Omental fat pad (tissue), 4 donors: ENCODE results near the gene COL4A6. TPM values are rescaled to one million over a fixed set of nuclear protein-coding genes. Genes with fewer than 3 reads are reported as not detected.
"Not testable (repeated sequence)": the region's sequence is repeated elsewhere in the genome, so short reads cannot be mapped to it uniquely, and the experiment has no call there.

Experiments used
- ATAC-seq: fragments of 150-250 bp; one replicate; pipeline ENCODE4 v1.9.1; 2016; ENCODE audit warnings: mild to moderate bottlenecking, moderate library complexity; ENCODE audit not compliant: low FRiP score
- DNase-seq: peaks from one replicate; pipeline ENCODE4 v3.0.0-alpha.2; 2019; ENCODE audit warnings: low spot score
- CTCF ChIP-seq, 3 donors: fragments of 450-650 bp; IDR thresholded peaks; one replicate each; pipeline ENCODE4 v1.5.1; 2016 to 2017; ENCODE audit warnings: antibody characterized with exemption in 3 of 3, mild to moderate bottlenecking in 3 of 3, moderate library complexity in 2 of 3
- total RNA-seq, 4 donors: library from RNA; depleted of rRNA; stranded (reverse); fragments of >200 nt; gene quantifications; one replicate each; pipeline ENCODE4 v1.1.0, GENCODE V29; 2016

The COL4A6 gene
- total RNA-seq, 4 donors from 2014 or later, result 0.38 to 4.5 (median 2.4) TPM

- ATAC-seq (no peak), DNase-seq (no peak)
- no peak for TF ChIP-seq CTCF (IDR thresholded peaks at IDR 0.05)
These were observed 53.4 kb downstream of the COL4A6 start for GRCh38 chrX:108384783-108385182.

- TF ChIP-seq CTCF (IDR thresholded peaks at IDR 0.05), result no peak
- ATAC-seq, result no peak
- DNase-seq, result no peak
These were observed 58.0 kb downstream of the COL4A6 start for GRCh38 chrX:108380222-108380621.

- not testable (repeated sequence) for DNase-seq, ATAC-seq
These were observed 61.4 kb downstream of the COL4A6 start for GRCh38 chrX:108376821-108377220.

GRCh38 chrX:108375591-108375990 lies 62.6 kb downstream of the COL4A6 start:
- DNase-seq, ATAC-seq: not testable (repeated sequence)

- ATAC-seq (no peak), DNase-seq (no peak)
- TF ChIP-seq CTCF (IDR thresholded peaks at IDR 0.05), result no peak
These were observed 71.4 kb downstream of the COL4A6 start for GRCh38 chrX:108366644-108367406.

GRCh38 chrX:108362026-108362425 lies 76.2 kb downstream of the COL4A6 start:
- TF ChIP-seq CTCF (IDR thresholded peaks at IDR 0.05), result no peak
- no peak for ATAC-seq
- DNase-seq, result no peak

GRCh38 chrX:108361316-108361715 lies 76.9 kb downstream of the COL4A6 start:
- no peak for TF ChIP-seq CTCF (IDR thresholded peaks at IDR 0.05)
- DNase-seq (no peak), ATAC-seq (no peak)

GRCh38 chrX:108359806-108360602 lies 78.2 kb downstream of the COL4A6 start:
- TF ChIP-seq CTCF (IDR thresholded peaks at IDR 0.05), result no peak
- DNase-seq (no peak), ATAC-seq (no peak)
